ENCODE data around the gene RELT.

The RELT gene

DNA sequence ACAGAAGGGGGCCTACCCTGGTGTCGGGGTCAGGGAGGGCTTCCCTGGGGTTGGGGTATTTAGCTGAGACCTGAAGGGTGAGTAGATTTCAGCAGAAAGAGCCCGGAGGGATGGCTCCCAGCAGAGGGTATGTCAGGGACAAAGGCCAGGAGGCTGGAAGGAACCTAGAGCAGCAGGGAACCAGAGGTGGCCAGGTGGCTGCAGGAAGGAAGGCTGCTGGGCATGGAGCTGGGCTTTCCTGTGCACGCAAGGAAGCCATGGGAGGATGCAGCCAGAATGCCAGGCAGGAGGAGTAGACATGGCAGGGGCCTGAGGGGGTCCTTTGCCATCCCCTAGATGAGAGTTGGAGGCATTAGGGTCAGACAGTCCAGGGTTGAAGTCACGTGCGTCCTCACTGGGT is 27.4 kb upstream of the RELT start:
- DNase-seq: no peak

DNA sequence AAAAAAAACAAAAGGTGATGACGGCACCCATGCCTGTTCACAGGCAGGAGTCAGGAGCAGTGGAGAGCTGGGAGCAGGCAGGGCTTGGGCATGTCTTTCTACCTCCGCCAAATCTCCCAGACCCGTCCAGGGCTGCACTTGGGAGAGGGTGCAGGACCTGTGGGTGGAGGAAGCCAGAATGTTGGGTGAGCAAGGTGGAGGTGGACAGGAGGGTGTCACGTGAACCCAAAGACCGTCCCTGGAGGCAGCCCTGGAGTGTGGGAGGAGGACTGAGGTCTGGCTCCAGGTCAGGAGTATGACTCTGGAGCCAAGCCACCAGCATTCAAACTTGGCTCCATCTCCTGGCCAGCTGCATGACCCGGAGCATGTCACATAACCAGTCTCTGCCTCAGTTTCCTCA is 26.6 kb upstream of the RELT start:
- no peak for DNase-seq

DNA sequence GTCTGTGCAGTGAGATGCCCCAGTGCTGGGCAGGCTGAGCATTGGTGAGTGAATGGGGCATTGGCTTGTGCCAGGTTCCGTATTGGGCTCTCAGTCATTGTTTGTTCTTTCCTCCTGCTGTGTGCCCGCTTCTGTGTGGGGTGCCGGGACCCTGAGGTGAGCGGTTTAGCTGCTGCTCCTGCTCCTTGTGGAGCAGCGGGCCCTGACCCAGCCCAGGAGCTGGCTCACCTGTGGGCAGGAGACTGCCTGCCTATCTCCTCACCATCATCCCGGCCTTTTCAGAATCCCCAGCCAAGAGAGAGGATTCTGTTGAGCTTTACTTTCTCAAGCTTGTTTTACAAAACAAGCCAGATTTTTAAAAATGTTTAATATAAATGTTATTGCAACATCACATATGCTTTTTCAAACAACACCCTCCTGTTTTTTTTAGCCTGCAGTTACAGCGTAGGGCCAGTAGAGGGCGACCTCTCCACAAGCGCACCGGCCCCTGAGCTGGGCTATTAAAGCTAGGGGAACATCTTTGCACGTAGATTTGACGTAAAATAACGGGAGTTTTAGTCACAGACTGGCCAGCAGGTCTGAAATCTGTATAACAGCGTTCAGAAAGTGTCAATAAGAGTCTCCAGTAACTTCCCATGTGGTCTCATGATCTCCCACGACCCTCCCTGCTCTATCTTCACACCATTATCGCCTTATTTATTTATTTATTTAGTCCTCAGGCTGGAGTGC is 25.1 kb upstream of the RELT start:
- DNase-seq: peak; percentile 51

DNA sequence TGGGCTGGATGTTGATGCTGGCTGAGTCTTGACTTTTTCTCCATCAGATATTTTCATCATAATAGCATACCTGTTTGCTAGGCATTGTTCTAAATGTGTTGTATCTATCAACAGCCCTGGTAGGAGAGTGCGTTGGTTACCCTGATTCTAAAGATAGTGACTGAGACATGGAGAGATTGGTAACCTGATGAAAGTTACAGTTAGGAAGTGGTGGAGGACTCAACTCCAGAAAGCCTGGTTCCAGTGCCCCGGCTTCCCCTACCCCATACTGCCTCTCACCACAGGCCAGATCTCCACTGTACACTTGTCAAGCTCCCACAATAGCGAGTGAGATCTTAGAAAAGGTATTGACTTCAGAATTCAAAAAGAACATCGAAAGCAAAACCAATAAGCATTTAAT is 22.8 kb upstream of the RELT start:
- no peak for DNase-seq

DNA sequence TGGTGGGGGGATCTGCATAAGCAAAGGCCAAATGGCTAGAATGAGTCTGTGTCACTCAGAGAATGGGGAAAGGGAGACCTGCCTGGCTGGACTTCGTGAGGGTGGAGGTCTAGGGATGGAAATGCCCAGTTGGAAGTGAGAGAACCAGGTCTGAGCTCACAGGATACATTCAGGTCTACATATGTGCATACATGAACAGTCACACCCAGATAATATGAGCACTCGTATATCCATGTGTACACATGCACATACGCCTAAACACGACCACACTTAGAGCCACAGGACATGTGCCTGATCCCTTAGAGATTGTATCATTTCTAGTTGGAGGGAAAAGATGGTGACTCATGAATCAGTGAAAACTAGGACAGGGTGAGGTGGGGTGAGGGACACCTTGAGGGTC is 21.1 kb upstream of the RELT start:
- DNase-seq: no peak

DNA sequence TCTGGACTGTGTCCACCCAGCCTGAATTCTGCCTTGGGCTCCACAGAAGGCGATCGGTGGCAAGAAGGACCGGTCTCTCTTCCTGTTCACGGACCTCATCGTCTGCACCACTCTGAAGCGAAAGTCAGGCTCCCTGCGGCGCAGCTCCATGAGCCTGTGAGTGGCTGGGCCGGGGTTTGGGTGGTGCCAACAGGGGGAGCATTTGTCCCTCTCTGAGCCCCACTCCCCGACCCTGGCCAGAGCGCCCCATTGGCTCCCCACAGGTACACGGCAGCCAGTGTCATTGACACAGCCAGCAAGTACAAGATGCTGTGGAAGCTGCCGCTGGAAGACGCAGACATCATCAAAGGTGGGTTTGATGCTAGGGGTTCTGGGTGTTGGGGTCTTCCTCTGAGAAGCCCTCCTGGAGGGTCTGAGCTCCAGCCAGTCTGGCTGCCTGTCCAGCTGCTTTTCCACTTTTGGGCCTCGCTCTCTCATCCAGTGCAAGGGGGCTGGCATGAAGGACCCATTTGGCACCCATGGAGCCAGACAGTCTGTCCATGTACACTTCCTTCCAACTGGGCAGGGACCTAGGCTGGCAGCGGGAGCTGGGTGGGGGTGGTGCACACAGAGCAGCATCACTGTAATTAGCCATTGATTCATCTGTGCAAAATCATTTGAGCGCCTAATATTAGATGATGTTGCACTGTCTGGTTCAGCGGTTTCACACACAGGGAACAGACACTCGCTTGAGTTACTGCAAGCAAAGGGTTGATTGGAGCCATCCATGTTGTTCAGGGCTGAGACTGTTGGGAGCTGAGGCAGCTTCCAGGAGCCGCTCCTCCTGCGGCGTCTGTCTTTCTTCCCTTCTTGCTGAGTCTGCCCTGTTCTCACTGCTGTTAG is 19.0 kb upstream of the RELT start:
- DNase-seq: peak; percentile 87

DNA sequence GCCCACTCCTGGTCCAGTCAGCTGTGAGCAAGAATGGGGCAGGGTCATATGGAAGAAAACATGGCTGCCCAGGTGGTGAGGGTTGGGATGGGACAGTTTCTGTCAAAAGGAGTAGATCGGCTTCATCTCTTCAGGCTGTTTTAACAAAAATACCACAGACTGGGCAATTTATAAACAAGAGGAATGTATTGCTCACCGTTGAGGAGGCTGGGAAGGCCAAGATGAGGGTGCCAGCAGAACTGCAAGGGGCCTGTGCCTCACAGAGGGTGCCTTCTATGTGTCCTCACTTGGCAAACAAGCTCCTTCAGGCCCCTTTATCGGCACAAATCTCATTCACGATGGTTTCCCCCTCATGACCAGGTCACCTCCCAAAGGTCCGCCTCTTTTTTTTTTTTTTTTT is 18.1 kb upstream of the RELT start:
- DNase-seq: no peak

DNA sequence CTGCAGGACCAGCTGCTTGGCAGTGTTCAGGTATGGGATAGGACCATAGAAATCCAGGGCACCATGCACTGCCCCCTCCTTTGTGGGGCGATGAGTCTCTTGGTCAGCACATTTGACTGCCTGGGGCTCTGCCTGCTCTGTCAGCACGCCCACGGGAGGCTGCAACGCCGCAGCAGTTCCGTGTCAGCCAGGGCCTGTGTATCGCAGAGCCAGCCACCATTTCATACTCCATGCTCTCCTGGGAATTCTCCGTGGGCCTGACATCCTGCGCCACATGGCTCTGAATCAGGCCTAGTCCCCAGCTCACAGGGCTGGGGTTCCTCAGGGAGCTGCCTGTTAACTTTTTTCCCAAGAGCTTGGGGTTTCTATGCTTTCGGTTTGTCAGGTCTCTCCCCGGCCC is 16.9 kb upstream of the RELT start:
- DNase-seq: no peak

DNA sequence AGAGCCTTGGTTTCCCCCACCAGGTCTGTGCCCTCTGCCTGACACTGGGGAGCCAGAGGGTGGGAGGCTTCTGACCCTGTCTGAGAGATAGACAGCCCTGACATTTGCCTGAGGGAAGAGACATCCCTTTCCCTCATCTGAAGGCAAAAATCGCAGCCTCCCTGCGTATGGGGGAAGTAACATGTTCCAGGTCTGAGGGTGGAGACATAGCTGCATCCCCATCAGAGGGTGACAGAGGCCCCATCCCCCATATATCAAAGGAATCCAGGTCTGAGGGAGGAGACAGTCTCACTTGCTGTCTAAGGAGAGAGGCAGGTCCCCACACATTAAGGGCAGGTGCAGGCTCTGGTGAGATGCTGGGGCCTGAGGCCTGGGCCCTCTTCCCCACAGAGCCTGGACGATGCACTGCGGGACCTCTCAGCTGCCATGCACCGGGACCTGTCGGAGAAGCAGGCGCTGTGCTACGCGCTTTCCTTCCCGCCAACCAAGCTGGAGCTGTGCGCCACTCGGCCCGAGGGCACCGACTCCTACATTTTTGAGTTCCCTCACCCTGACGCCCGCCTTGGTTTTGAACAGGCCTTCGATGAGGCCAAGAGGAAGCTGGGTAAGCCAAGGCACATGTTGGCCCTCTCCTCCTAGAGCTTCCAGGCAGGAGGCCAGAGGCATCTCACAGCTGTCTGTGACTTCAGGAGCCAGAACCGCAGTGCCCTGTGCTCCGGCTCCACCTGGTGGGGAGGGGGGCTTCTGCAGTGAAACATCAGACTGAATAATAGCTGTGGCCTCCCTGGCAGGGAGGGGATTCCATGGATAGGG is 16.1 kb upstream of the RELT start:
- peak; percentile 73 for DNase-seq

DNA sequence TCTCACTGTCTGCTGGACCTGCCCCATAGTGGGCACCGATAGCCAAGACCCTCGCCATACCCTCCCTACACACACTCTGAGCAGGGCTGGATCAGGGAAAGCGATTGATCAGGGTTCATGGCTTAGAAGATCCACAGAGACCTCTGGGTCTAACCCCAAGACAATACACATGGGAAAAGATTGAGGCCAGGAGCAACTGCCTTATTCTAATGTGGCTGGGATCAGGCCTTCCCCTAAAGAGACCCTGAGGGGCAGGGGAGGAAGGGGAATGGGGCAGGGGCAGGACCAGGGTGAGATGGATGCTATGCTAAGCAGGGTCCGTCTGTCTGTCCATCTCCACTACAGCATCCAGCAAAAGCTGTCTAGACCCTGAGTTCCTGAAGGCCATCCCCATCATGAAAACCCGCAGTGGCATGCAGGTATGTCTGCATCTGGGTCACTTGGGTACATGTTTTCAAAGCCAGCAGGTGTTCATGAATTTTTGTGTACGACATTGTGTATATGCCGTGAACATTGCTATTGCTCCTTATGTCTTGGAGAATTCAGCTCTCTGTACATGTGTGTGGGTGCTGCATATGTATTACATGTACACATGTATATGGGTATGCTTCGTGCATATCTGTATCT is 15.3 kb upstream of the RELT start:
- no peak for DNase-seq

DNA sequence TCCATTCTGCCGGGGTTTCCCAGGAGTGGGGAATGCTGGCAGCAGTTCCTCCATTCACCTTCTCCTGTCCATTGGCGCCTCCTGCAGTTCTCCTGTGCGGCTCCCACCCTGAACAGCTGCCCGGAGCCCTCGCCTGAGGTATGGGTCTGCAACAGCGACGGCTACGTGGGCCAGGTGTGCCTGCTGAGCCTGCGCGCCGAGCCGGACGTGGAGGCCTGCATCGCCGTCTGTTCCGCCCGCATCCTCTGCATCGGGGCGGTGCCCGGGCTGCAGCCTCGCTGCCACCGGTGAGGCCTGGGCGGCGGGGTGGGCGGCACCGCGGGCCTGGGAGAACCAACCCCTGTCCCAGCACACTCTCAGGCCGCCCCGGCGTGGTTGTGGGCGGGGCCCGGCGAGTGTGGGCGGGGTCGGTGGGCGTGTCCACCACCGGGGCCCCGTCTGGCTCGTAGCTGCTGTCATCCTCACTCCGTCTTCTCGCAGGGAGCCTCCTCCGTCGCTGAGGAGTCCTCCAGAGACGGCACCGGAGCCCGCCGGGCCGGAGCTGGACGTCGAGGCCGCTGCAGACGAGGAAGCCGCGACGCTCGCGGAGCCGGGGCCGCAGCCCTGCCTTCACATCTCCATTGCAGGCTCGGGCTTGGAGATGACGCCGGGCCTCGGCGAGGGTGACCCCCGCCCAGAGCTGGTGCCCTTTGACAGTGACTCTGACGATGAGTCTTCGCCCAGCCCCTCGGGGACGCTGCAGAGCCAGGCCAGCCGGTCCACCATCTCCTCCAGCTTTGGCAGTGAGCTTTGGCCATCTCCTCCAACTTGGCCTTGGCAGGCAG is 14.0 kb upstream of the RELT start:
- no peak for DNase-seq

DNA sequence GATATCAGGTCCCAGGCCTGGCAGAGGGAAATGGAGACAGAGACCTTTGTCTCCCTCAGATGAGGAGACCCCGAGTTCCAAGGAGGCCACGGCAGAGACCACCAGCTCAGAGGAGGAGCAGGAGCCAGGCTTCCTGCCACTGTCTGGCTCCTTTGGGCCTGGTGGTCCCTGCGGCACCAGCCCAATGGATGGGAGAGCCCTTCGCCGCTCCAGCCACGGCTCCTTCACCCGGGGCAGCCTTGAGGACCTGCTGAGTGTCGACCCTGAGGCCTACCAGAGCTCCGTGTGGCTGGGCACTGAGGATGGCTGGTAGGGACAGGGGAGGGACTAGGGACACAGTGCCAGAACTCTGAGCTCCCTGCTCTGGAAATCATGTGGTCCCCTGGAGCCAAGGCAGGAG is 13.1 kb upstream of the RELT start:
- DNase-seq: no peak

DNA sequence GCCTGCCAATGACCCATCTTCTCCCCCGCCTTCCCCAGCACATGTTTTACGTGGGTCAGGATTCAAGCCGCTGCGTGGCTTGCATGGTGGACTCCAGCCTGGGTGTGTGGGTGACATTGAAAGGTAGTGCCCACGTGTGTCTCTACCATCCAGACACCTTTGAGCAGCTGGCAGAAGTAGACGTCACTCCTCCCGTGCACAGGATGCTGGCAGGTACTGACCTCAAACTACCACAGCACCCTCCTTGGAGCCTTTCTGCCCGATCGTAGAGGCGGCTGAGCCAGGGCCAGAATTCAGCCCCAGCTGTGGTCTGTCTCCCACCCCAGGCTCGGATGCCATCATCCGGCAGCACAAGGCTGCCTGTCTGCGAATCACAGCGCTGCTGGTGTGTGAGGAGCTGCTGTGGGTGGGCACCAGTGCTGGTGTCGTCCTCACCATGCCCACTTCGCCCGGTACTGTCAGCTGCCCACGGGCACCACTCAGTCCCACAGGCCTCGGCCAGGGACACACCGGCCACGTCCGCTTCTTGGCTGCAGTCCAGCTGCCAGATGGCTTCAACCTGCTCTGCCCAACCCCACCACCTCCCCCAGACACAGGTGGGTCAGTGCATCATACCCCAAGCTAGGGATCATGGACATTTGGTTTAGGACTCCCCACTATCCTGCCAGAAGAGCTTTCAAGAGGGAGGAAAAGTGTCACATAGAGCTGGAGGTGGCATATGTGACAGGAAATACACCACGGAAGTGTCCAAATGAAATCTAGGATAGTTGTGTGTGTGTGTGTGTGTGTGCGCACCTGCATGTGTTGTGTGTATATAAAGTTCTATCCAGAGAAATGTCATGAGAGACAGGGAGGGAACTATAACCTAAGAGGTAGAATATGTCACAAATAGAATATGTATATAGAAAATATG is 10.6 kb upstream of the RELT start:
- DNase-seq: no peak

DNA sequence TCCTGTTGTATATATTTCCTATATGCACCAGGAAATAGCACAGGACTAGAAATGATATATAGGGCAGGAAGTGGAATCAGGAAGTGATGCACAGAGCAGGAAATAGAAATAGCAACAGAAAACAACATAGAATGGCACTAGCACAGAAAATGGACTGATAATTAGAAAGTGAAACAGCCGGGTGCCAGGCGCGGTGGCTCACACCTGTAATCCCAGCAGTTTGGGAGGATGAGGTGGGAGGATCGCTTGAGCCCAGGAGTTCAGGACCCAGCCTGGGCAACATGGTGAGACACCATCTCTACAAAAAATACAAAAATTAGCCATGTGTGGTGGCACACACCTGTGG is 10.0 kb upstream of the RELT start:
- no peak for DNase-seq

DNA sequence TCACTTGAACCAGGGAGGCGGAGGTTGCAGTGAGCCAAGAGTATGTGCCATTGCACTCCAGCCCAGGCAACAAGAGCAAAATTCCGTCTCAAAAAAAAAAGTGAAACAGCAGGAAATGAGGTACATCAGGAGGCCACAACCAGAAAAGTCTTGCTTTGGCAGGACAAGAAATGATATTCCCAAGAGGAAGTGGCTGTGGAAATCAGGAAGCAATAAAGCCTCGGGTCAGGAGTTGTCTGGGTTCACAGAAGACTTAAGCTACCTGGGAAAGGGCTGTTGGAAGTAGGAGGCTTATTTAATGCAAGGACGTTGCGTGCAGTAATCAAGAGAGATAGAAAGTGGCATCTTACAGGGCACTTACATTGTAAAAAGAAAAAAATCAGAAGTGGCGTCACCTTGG is 9.2 kb upstream of the RELT start:
- DNase-seq: no peak

DNA sequence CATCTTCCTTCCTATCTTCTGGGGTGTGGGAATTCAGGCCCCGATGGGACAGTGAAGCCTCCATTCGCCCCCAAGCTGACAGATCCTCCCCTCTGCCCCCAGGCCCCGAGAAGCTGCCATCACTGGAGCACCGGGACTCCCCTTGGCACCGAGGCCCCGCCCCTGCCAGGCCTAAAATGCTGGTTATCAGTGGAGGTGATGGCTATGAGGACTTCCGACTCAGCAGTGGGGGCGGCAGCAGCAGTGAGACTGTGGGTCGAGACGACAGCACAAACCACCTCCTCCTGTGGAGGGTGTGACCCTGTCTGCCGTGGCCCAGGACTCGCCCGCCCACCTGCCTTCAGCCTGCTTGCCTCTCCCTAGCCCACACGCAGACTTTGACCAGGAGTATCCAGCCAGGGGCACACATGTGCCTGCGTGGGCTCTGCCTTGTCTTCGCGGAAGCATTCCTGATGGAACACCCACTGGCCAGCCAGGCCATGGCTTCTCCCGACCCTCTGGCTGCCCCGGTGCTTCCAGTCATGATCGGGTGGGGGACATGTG is 8.6 kb upstream of the RELT start:
- no peak for DNase-seq

DNA sequence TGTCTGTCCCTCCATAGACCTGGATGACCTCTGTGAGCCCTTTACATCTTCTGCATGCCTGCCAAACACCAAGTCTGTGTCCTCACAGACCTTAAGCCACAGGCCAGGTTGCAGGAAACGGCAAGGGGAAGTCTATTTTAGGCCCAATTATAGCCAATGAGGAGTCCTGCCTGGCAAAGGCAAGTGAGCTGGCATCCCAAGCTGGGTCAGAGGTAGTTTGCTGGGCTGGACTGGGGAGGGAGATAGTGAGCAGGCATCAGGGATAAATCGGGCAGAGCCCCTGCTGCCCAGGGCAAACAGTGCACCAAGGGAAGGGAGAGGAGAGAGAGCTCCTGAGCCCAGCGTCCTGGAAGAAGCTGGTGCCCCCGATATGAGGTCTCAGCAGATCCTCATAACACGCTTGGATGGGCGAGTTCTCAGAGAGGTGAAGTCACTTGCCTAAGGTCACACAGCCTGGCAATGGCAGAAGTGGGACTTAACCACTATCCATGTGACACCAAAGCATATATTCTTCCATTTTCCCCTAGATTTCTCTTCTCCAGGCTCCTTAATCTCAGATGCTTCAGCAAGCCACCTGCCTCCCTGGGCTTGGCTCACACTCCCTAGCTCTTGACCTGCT is 3.7 kb upstream of the RELT start:
- no peak for DNase-seq

DNA sequence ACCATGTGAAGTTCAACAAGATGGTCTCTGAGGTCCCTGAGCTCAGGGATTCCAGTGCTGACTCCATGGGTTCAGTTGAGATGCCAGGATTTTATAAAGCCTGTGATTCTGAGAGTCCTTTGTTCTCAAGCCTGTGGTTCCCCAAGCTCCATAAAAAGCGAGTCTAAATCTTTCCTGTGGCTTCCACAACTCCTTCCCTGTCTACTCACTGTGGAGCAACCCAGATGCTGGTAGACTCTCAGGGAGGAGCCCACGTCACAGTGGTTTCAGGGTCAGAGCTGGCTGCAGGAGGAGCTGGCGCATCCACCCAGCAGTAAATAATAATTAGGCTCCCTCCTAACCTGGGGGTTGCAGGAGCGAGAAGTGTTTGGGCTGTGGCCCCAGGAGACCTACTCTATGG is 2.0 kb upstream of the RELT start:
- no peak for DNase-seq

DNA sequence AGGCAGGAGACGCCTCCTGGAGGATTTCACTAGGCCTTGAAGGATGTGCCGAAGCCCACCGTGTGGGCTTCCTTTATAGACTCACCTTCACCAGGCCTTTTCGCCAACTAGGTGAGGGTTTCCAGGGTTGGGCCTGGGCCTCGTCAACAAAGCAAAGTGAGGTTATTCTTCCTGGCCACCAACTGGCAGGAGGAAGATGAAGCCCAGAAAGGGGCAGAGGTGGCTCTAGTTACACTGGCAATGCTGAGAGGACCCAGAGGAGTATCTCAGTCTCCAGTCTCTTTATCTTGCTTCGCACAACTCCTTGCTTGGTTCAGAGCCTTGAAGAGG is 404 bp upstream of the RELT start:
- DNase-seq: no peak

DNA sequence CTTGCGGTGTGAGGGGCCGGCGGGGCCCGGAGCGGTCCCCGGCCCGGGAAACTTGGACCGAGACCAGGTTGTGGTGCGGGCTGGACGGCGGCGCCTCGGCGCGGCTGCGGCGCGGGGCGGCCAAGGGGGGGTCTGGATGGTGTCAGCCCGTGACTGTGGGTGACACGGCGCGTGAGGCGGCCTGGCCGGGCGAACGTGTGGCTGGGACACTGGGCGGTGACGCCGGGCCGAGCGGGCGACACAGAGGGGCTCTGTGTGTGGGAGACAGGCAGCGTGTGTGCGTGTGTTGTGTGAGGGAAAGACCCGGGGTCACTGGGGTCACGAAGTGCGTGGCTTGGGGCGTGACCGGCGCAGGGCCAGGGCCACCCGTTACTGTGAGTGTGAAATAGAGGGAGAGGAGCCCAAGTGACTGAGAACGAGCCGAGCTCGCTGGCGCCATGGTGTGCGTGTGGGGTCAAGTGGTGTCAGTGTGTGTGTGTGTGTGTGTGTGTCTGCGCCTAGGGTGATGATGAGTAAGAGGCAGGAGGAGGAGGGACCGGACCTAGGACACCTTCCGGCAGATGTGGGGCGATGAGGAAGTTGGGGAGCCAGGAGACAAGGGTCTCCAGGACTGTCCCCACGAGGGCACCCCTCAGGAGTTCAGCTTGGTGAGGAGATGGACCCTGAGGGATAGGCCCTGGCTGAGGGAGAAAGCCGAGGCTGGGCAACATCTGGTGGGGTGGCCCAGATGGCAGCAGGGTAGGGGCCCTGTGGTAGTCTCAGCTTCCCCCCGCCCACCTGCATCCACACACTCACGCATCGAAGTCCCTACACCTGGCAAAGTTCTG is 817 bp downstream of the RELT start:
- DNase-seq: no peak

Data from NCI-H446 treated with DMSO at 0.1 percent for 48 hours (cell line).